ENCODE measurements around the gene RPS6KC1.

DNA sequence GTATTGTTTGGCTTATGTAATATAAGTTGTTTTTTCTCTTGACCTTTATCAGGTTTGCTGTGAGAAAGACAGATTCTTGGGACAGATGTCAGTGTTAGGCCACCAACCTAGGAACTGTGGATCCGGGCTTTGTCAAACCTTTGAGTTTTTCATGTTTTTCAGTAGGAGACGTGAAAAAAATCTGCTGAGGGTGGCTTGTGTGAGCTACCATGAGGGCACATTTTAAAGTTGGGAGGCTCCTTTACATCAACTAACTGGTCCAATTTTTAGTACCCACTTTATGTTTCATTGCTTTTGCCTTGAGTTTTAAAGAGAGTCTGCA is 801 bp downstream of the RPS6KC1 start:
- TF ChIP-seq, protein P1, sequence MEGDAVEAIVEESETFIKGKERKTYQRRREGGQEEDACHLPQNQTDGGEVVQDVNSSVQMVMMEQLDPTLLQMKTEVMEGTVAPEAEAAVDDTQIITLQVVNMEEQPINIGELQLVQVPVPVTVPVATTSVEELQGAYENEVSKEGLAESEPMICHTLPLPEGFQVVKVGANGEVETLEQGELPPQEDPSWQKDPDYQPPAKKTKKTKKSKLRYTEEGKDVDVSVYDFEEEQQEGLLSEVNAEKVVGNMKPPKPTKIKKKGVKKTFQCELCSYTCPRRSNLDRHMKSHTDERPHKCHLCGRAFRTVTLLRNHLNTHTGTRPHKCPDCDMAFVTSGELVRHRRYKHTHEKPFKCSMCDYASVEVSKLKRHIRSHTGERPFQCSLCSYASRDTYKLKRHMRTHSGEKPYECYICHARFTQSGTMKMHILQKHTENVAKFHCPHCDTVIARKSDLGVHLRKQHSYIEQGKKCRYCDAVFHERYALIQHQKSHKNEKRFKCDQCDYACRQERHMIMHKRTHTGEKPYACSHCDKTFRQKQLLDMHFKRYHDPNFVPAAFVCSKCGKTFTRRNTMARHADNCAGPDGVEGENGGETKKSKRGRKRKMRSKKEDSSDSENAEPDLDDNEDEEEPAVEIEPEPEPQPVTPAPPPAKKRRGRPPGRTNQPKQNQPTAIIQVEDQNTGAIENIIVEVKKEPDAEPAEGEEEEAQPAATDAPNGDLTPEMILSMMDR (conservative IDR thresholded peaks at IDR 0.05; ENCODE audit: low read length), result no peak
- no peak for TF ChIP-seq EZH2phosphoT487 (IDR thresholded peaks at IDR 0.05; ENCODE audit: borderline replicate concordance, low read depth, low read length)
